ENCODE data around the gene FBXL17. TPM values are rescaled to one million over a fixed set of nuclear protein-coding genes. Genes with fewer than 3 reads are reported as not detected.

The FBXL17 gene
- total and polyA plus RNA-seq, 9 of the 15 experiments (the other 6 are each of a cell fraction or from before 2014, with no cell fraction given): 0.32 to 5.4 (median 1.8) TPM

DNA sequence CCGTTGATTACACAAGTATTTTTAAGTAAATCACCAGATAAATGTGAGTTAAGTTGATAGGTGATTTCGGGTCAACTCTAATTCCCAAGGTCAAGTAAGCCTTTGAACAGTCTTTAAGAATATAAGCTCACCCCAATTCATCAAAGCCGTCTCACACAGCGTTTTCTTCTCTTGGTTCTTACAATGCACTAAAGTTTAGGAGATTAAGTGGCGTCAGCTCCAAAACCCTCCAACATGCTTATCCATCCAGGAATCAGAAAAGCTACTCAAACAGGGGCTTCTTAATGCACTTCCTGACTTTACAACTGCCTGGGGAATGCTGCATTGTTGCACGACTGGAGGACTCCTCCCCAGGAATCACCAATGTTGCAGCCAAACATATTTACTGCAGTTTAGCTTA is 505.0 kb downstream of the FBXL17 start (continued):
- TF ChIP-seq, protein P1, sequence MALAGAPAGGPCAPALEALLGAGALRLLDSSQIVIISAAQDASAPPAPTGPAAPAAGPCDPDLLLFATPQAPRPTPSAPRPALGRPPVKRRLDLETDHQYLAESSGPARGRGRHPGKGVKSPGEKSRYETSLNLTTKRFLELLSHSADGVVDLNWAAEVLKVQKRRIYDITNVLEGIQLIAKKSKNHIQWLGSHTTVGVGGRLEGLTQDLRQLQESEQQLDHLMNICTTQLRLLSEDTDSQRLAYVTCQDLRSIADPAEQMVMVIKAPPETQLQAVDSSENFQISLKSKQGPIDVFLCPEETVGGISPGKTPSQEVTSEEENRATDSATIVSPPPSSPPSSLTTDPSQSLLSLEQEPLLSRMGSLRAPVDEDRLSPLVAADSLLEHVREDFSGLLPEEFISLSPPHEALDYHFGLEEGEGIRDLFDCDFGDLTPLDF (CRISPR knock-in tag; IDR thresholded peaks at IDR 0.05): no peak

DNA sequence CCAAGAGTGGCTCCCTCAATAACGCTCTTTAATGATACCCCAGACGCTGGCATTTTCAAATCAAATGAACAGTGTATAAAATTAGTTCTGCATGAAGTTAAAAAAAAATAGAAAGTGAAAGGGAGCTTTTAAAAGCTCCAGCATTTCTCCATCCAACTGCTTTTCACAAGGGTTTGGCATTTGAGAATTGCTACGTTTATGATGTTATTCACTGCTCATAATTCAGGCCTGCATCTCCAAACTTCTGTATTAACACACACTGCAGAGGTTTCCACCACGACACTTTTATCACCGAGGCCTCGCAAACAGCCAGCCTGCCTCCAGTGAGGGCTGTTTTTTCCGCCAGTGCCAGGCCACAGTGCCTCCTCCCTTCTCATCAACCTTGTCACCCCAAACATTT is 505.6 kb downstream of the FBXL17 start:
- FAIRE-seq (no peak), DNase-seq (ENCODE audit: extremely low read depth in 1 of 4, low spot score in 3 of 4) (no peak), ATAC-seq (no peak)
- BruUV-seq (replicated peaks): no TSS peak
- no peak overlapping the region for H3K4me2 ChIP-seq (ENCODE audit: insufficient read depth, low read length)
- H3K4me3 ChIP-seq: no peak overlapping the region
- intact Hi-C loops (cut with micrococcal nuclease): no loop called here
- H3K9ac ChIP-seq (ENCODE audit: insufficient read depth in 1 of 2, low read depth in 2 of 2, low read length in 2 of 2): no peak overlapping the region
- no peaks in the 10 kb centered on the region for H3K4me1 ChIP-seq (replicated peaks in 1 of 2; ENCODE audit: control insufficient read depth in 2 of 2, insufficient read depth in 2 of 2, low read length in 2 of 2)
- H3K9me3 ChIP-seq (replicated peaks; ENCODE audit: control insufficient read depth, insufficient read depth, low read depth, low read length): no peaks in the 10 kb centered on the region; the same call in 1 of the 2 replicates
- in situ Hi-C loops (cut with MboI): no loop called here
- H3K27me3 ChIP-seq (ENCODE audit: control insufficient read depth in 2 of 2, insufficient read depth in 2 of 2, low read length in 2 of 2): no peaks in the 10 kb centered on the region
- TF ChIP-seq, protein P2, sequence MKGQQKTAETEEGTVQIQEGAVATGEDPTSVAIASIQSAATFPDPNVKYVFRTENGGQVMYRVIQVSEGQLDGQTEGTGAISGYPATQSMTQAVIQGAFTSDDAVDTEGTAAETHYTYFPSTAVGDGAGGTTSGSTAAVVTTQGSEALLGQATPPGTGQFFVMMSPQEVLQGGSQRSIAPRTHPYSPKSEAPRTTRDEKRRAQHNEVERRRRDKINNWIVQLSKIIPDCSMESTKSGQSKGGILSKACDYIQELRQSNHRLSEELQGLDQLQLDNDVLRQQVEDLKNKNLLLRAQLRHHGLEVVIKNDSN (CRISPR knock-in tag; IDR thresholded peaks at IDR 0.05): no peak
- TF ChIP-seq MYBL2 (IDR thresholded peaks at IDR 0.05; ENCODE audit: low read depth): no peak
- TF ChIP-seq MYBL2 (CRISPR knock-in tag; IDR thresholded peaks at IDR 0.05; ENCODE audit: borderline replicate concordance): no peak
- no peak for TF ChIP-seq JUN (IDR thresholded peaks at IDR 0.05; ENCODE audit: borderline replicate concordance, low read depth, low read length)
- TF ChIP-seq JUN (CRISPR knock-in tag; IDR thresholded peaks at IDR 0.05; ENCODE audit: borderline replicate concordance): no peak
- TF ChIP-seq MAZ (CRISPR knock-in tag; conservative IDR thresholded peaks at IDR 0.05 in 1 of 2, IDR thresholded peaks at IDR 0.05 in 1 of 2): no peak
- TF ChIP-seq RFX1 (IDR thresholded peaks at IDR 0.05): no peak
- no peak overlapping the region for H2AFZ ChIP-seq (ENCODE audit: low read depth, low read length)
- H3K27ac ChIP-seq (ENCODE audit: extremely low read depth, low read depth, low read length): no peak overlapping the region
- H4K20me1 ChIP-seq (replicated peaks; ENCODE audit: control insufficient read depth, insufficient read depth, low read length): no peaks in the 10 kb centered on the region
- no peaks in the 10 kb centered on the region for H3K36me3 ChIP-seq (ENCODE audit: control insufficient read depth, insufficient read depth, low read length)
- ChIA-PET POLR2A (no interaction called here), CTCF (ENCODE audit: low intra/inter-chr PET ratio) (no interaction called here)
- H3K79me2 ChIP-seq (ENCODE audit: control insufficient read depth, insufficient read depth, low read length): no peaks in the 10 kb centered on the region
- H3K9me1 ChIP-seq (ENCODE audit: control insufficient read depth, insufficient read depth, low read length): no peaks in the 10 kb centered on the region
- WGBS (ENCODE audit: insufficient coverage, low coverage, missing lambda C conversion rate): 0% methylated on average over 7 of the region's 7 CpGs

Measured in K562 (cell line).